Body of pancreas (tissue), 4 donors: ENCODE data around the gene UQCC2.

Source experiments
- POLR2A ChIP-seq, 3 donors: fragments of 450-650 bp; IDR thresholded peaks; one replicate each; pipeline ENCODE4 v1.6.1; 2016; ENCODE audit warnings: antibody characterized with exemption in 3 of 3, mild to moderate bottlenecking in 2 of 3
- TF ChIP-seq, protein P1 (sequence below), 7 experiments: fragments of 450-650 bp in 4 of 7; fragments of 200-600 bp in 3 of 7; sonication (generic) in 3 of 7; IDR thresholded peaks; one replicate each; pipeline ENCODE4 v1.5.1; 2016 to 2019; ENCODE audit warnings: antibody characterized with exemption in 7 of 7

- TF ChIP-seq, protein P1, sequence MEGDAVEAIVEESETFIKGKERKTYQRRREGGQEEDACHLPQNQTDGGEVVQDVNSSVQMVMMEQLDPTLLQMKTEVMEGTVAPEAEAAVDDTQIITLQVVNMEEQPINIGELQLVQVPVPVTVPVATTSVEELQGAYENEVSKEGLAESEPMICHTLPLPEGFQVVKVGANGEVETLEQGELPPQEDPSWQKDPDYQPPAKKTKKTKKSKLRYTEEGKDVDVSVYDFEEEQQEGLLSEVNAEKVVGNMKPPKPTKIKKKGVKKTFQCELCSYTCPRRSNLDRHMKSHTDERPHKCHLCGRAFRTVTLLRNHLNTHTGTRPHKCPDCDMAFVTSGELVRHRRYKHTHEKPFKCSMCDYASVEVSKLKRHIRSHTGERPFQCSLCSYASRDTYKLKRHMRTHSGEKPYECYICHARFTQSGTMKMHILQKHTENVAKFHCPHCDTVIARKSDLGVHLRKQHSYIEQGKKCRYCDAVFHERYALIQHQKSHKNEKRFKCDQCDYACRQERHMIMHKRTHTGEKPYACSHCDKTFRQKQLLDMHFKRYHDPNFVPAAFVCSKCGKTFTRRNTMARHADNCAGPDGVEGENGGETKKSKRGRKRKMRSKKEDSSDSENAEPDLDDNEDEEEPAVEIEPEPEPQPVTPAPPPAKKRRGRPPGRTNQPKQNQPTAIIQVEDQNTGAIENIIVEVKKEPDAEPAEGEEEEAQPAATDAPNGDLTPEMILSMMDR (IDR thresholded peaks at IDR 0.05), result no peak
- TF ChIP-seq POLR2A (IDR thresholded peaks at IDR 0.05), result no peak
These were observed 15.4 kb downstream of the UQCC2 start for GRCh38 chr6:33696076-33696475.
